HG02870 (cell line): ENCODE measurements around the gene FAM204A.

Source experiments
- ATAC-seq: cut with Tn5 transposase; IDR thresholded peaks from one replicate; pipeline ENCODE4 v1.9.1; 2021; ENCODE audit warnings: mild to moderate bottlenecking, moderate library complexity; ENCODE audit not compliant: unreplicated experiment

Gene FAM204A

DNA sequence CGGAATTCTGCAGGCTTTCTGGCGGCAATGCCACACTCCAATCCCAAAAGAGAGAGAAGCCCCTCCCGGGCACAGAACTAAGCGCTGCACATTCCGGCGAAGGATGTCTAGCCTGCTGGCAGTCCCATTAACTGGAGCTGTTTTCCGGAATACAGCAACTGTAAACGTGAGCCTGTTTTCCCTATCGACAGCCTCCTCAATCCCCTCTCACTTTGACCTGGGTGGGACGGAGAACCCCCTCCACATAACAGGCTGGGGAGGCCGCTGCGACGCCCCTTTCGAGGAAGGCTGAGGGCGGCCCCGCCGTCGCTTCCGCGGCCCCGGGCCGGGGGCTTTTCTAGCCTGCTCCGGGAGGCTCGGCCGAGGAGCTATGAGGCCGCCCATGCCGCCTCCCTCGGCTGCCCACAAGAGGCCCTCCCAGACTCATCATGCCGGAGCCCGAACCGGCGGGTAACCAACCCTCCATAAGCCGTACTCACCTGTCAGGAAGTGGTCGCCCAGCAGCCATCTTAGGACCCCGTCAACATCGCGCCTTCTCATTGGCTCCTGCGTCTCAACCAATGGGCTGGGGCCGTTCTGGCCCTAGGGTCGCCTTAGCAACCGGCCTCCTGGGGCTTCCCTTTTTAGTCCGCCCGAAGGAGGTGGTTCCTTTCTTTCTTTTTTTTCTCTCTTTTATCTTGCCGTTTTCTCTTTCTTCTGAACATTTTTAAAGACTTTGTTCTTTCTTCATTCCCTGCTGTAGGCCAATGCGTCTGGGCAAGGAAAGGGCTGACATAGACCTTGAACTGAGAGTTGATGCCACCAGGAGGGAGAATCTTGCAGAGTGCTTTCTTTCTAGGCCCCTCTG, at the start of gene FAM204A:
TSS of gene FAM204A (minus strand) at position 534 of the 847 bp plus-strand sequence. CDS start 5,909 bp downstream, outside the sequence.
- peak; percentile 100 for ATAC-seq

DNA sequence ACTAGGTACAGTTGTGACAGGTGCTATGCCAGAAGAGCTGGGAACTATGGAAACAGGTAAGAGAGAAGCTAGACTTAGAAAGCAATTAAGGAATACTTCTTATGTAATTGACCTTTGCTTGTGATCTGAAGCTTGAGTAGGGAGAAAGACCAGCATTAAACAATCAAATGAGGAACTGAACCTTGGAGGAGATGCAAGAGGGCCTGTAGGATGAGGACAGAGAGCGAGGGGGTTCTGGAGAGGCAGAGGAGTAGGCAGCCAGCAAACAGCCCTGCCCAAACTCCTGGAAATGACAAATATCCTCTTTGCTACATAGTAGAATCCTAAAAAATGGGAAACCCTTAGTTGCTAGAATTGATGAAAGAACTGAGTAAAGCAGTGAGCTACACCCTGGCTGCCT, 41.6 kb upstream of the FAM204A start:
- no peak for ATAC-seq

DNA sequence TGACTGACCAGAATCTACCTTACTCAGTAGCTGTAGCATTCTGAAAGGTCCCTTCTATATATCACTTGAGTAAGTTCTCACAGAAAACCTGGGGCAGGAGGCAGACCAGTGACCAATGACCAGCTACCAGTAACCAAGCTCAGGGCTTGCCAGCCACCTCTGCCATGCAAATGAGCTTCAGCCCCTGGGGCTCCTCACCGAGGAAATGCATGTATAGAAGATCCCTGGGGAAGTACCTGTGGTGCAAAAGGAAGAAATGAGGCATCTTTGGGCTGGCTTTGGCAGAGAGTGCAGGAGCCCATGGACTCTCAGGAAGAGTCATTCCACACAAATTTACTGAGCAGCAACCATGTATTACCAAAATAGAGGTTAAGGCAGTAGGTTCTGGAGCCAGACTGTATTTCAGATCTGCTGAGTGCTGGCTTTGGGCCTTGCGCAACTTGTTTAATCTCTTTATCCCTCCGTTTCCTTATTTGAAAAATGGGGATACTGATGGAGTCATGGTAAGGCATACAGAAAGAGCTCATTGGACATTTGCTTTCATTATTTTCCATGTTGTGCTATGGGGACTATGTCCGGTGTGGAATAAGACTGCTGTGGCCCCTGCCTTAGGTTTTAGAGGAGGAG, 41.1 kb upstream of the FAM204A start:
- no peak for ATAC-seq

DNA sequence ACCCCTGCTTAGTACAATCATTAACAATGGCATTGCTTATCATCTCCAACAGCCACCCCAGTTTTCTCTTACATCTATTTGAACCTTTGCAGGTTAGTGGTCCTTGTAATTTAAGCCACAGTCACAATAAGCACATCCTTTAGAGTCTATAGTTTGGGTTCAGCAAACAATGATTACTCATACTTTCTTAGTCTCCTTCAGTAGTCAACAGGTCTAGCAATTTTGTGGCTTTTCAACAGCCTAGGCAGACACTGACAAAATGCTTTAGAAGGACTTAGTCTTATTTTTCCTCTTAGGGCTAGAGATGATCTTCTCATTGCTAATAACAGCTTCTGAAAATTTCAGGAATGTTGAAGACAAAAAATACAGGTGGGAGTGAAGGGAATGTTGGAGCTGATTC, 32.3 kb upstream of the FAM204A start:
- ATAC-seq, result no peak

- ATAC-seq, result no peak
Measured at GRCh38 chr10:118373786-118374185, 31.7 kb upstream of the FAM204A start.

GRCh38 chr10:118370499-118370898, 28.4 kb upstream of the FAM204A start:
- no peak for ATAC-seq

DNA sequence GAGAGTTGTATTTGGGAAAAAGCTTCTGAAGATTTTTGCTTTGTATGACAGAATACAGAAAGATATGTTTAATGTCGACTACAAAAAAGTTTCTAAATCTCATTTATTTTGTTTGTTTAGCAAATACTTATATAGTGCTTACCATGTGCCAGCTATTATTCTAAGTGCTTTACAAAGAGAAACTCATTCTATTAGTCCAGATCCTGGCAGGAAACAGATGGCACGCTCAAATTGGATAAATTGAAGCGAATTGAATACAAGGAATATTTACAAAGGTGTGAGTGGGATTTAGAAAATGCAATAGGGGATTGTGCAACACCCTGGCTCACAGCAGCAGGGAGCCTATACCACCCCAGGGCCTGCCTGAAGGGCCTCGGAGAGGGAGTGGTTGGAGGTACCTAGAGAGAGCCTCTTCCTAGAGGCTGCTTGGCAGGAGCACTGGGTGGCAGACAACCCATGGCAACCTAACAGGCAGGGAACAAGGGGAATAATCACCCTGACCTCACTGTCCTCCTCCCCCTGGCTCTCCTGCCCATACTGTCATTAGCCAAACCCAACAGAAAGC, 27.6 kb upstream of the FAM204A start:
- ATAC-seq, result no peak

DNA sequence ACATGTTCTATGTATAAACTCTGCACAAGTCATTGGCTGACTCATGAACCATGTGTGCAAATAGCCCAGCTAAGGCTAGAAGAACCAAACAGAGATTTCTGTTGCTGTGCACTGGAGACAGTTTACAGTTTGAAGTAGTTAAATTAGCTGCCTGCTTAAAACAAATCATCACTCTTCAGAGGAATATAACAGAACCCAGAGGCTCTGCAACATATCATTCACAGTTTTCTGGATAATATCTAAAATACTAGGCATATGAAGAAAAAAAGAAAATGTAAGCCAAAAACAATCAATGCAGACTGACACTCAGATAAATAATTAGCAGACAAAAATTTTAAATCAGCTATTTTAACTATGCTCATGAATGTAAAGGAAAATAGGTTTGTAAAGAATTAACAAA, 23.6 kb upstream of the FAM204A start:
- no peak for ATAC-seq

DNA sequence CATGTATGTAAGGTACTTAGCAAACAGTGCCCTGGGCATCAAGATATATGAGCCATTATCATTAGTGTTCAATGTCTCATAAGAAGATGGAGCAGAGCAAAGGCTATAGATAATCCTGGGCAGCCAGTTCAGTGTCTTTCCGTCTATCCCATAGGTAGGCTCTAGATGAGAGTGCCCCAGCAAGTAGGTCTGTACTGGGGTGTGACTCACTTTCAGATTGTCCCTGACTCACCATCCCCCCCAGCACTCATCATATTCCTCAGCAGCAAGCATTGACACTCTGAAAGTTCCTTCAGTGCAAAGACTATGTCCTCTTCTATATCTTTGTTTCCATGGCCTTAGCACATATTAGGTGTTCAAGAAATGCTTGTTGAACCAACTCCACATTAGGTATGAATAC, 20.0 kb upstream of the FAM204A start:
- ATAC-seq, result no peak

DNA sequence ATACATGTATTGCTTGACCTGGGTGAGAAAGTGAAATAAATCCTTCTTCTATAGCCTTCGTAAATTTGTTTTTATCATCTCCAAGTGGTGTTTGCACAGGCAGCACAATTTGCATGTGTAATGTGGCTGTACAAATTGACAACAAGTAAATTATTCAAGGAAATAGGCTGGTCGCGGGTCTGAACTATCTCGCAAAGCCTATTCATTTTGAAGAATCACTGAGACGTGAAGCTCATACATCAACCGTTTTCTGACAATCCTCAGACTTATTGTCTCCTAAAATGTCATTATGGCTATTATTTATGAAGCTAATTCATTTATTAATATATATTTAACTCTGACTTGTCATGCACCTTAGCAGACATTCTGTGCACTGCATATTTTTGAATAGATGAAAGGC, 16.2 kb upstream of the FAM204A start:
- ATAC-seq, result no peak

DNA sequence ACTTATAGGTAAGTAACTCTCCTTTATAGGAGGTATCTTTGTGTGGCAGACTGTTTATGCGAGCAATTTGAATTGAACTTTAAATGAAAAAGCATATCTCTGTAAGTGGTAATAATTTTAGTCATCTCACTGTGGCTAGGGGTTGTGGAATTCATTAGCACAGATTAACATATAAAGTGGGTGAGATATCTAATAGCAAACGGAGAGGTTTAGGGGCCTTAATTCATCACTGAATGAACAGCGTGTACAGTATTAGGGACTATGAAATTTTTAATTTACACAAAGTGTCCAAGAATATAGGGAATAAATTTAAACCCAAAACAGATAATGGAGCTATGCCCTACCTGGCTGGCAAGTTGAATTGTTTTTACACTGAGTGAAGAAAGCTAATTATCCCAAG, 15.7 kb upstream of the FAM204A start:
- ATAC-seq, result no peak

DNA sequence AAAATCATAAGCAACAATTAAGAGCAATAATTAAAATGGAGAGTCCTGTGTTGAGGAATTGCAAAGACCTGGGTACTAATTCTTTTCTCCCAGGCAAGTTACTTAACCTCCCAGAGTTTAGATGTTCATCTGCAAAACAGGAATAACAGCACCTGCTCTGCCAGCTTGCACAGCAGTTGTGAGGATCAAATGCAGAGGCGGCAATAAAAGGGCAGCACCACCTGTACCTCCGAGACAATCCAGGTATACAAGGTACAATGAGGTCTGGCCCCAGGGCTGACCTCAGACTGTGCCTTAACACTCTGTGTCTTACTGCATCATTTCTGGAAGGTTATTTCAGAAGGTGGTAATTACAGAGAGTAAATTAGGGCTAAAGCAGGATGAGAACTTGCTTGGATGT, 14.5 kb upstream of the FAM204A start:
- ATAC-seq, result no peak

DNA sequence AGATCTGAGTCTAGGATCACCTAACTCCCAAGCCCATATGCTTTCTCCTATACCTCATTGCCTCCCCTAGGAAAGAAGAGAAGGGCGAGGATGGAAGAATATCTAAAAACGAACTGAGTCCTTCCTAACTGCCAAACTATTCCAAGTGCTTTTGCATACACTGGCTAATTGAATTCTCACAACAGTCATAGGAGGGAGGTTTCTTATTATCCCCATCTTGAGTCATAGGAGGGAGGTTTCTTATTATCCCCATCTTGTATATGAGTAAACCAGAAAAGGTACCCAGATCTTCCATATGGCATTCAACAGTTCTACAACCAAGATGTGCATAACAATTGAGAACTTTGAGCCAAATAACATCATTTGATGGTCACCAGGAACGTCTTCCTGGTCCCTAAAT, 13.1 kb upstream of the FAM204A start:
- no peak for ATAC-seq

DNA sequence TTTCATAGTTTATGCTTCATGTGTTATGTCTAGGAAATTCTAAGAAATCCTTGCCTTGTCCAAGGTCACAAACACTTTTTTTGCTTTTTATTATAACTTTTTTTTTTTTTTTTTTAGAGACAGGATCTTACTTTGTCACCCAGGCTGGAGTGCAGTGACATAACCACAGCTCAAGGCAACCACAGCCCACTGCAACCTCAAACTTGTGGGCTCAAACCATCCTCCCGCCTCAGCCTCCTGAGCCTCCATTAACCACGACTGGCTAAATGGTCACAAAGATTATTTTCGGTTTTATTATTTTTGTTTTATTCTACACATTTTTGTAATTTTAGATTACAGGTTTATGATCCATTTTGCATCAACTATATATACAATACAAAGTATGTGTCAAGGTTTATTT, 7.1 kb upstream of the FAM204A start:
- ATAC-seq, result no peak

GRCh38 chr10:118343549-118343948, 1.4 kb upstream of the FAM204A start:
- ATAC-seq, result no peak

- no peak for ATAC-seq
Measured at GRCh38 chr10:118343115-118343514, 991 bp upstream of the FAM204A start.

GRCh38 chr10:118342638-118343020, 505 bp upstream of the FAM204A start:
- ATAC-seq, result no peak

DNA sequence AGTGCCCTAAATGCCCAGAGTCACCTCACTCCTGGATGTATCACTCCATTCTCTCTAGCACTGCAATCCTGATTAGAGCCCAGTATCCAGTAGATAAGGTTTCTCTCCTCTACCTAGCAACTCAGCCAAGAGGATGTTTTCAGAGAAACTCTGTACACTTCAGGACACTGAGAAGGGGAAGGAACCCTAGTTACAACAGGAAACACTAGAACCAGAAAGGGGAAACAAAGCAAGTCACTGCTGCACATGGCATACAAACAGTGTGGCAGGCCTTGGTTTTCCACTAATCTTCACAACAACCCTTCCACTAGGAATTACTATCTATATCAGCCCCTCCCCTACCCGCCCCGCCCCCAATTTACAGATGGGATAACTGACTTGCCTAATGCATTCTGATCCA, 1.6 kb downstream of the FAM204A start:
- no peak for ATAC-seq

- no peak for ATAC-seq
Measured at GRCh38 chr10:118339111-118339510, 3.0 kb downstream of the FAM204A start.

GRCh38 chr10:118337356-118337755, 4.8 kb downstream of the FAM204A start:
- ATAC-seq, result no peak

DNA sequence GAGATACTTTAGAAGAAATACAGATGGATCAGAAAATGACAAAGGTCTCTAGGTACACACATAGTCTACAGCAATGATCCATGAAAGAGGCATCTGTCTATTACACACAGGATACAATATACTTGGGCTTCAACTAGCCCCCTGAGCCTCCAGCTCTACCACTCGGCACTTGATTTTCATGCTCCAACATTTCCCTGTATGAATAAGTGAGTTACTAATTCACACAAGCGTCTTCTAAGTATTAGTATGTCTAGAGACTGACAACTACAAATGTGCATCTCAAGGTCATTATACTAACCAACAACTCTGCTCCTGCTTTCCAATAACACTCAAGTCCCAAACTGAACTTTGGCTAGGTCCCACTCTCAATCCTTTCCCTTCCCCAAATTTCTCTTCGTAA, 8.3 kb downstream of the FAM204A start:
- ATAC-seq, result no peak
